MM.1S (cell line): ENCODE measurements around the gene TDRD3.

Experiments used
- DNase-seq: peaks from one replicate; pipeline ENCODE4 v3.0.0-alpha.2; 2015
- H2AFZ ChIP-seq: fragments of 300-600 bp; sonication (generic); 2 replicates; pipeline ENCODE4 v1.6.0; 2016; ENCODE audit warnings: antibody characterized with exemption, low read length
- H3F3A ChIP-seq: fragments of 300-600 bp; sonication (generic); 2 replicates; pipeline ENCODE4 v1.6.1; 2016; ENCODE audit warnings: mild to moderate bottlenecking, antibody characterized with exemption, low read length, moderate library complexity, mixed read lengths; ENCODE audit not compliant: insufficient read depth
- H3K27ac ChIP-seq: fragments of 300-600 bp; sonication (generic); 2 replicates; pipeline ENCODE4 v1.5.1; 2016; ENCODE audit warnings: mild to moderate bottlenecking, low read length
- H3K27me3 ChIP-seq: fragments of 300-600 bp; sonication (generic); replicated peaks from 2 replicates; pipeline ENCODE4 v1.6.0; 2016; ENCODE audit warnings: low read length; ENCODE audit not compliant: insufficient read depth
- H3K36me3 ChIP-seq: fragments of 300-600 bp; sonication (generic); replicated peaks from 2 replicates; pipeline ENCODE4 v1.6.1; 2016; ENCODE audit warnings: mild to moderate bottlenecking, low read length, mixed read lengths; ENCODE audit not compliant: insufficient read depth
- H3K4me1 ChIP-seq: fragments of 300-600 bp; sonication (generic); 2 replicates; pipeline ENCODE4 v1.6.1; 2016; ENCODE audit warnings: low read length, mixed read lengths
- H3K4me2 ChIP-seq: fragments of 300-600 bp; sonication (generic); 2 replicates; pipeline ENCODE4 v1.6.0; 2016; ENCODE audit warnings: low read depth, low read length
- H3K4me3 ChIP-seq: fragments of 300-600 bp; sonication (generic); 2 replicates; pipeline ENCODE4 v1.5.1; 2016; ENCODE audit warnings: low read length, mixed read lengths
- H3K79me2 ChIP-seq: fragments of 300-600 bp; sonication (generic); 2 replicates; pipeline ENCODE4 v1.6.1; 2016; ENCODE audit warnings: mixed run types, low read length, mixed read lengths
- H3K9ac ChIP-seq: fragments of 300-600 bp; sonication (generic); 2 replicates; pipeline ENCODE4 v1.6.1; 2016; ENCODE audit warnings: low read length, mixed read lengths
- H3K9me2 ChIP-seq: fragments of 300-600 bp; sonication (generic); replicated peaks from 2 replicates; pipeline ENCODE4 v1.6.1; 2016; ENCODE audit warnings: mild to moderate bottlenecking, low read length, mixed read lengths; ENCODE audit not compliant: insufficient read depth
- H3K9me3 ChIP-seq: fragments of 300-600 bp; sonication (generic); replicated peaks from 2 replicates; pipeline ENCODE4 v1.6.1; 2016; ENCODE audit warnings: mild to moderate bottlenecking, low read length, mixed read lengths; ENCODE audit not compliant: insufficient read depth
- H4K20me1 ChIP-seq: fragments of 300-600 bp; sonication (generic); 2 replicates; pipeline ENCODE4 v1.6.1; 2016; ENCODE audit warnings: mild to moderate bottlenecking, low read length, moderate library complexity, mixed read lengths; ENCODE audit not compliant: insufficient read depth
- EZH2 ChIP-seq: fragments of 300-600 bp; sonication (generic); optimal IDR thresholded peaks from 2 replicates; pipeline ENCODE3; 2017; ENCODE audit warnings: low read depth, mild to moderate bottlenecking, antibody characterized with exemption, low read length, mixed read lengths
- EZH2phosphoT487 ChIP-seq: fragments of 300-600 bp; sonication (generic); IDR thresholded peaks from 2 replicates; pipeline ENCODE4 v1.6.1; 2018; ENCODE audit warnings: antibody characterized with exemption, low read length
- TF ChIP-seq, protein P1 (sequence below): fragments of 300-600 bp; sonication (generic); IDR thresholded peaks from 2 replicates; pipeline ENCODE4 v1.5.1; 2016; ENCODE audit warnings: antibody characterized with exemption, low read length, mixed read lengths

Gene TDRD3

GRCh38 chr13:60467098-60467497, 70.1 kb downstream of the TDRD3 start:
- no peaks in the 10 kb centered on the region for H3K79me2 ChIP-seq
- no peak overlapping the region for H3K9ac ChIP-seq
- H3K4me1 ChIP-seq, result no peaks in the 10 kb centered on the region
- H3K9me3 ChIP-seq, result no peaks in the 10 kb centered on the region
- no peaks in the 10 kb centered on the region for H3F3A ChIP-seq
- no peaks in the 10 kb centered on the region for H3K27me3 ChIP-seq
- no peak overlapping the region for H2AFZ ChIP-seq
- no peak overlapping the region for H3K27ac ChIP-seq
- H3K4me2 ChIP-seq, result no peak overlapping the region
- no peaks in the 10 kb centered on the region for H4K20me1 ChIP-seq
- TF ChIP-seq EZH2 (no peak), EZH2phosphoT487 (no peak)
- TF ChIP-seq, protein P1, sequence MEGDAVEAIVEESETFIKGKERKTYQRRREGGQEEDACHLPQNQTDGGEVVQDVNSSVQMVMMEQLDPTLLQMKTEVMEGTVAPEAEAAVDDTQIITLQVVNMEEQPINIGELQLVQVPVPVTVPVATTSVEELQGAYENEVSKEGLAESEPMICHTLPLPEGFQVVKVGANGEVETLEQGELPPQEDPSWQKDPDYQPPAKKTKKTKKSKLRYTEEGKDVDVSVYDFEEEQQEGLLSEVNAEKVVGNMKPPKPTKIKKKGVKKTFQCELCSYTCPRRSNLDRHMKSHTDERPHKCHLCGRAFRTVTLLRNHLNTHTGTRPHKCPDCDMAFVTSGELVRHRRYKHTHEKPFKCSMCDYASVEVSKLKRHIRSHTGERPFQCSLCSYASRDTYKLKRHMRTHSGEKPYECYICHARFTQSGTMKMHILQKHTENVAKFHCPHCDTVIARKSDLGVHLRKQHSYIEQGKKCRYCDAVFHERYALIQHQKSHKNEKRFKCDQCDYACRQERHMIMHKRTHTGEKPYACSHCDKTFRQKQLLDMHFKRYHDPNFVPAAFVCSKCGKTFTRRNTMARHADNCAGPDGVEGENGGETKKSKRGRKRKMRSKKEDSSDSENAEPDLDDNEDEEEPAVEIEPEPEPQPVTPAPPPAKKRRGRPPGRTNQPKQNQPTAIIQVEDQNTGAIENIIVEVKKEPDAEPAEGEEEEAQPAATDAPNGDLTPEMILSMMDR, result no peak
- H3K4me3 ChIP-seq, result no peak overlapping the region
- H3K9me2 ChIP-seq, result no peaks in the 10 kb centered on the region
- no peak for DNase-seq
- H3K36me3 ChIP-seq, result no peaks in the 10 kb centered on the region

- Histone ChIP-seq H3K4me1 (no peaks in the 10 kb centered on the region), H3K4me3 (no peak overlapping the region), H3K4me2 (no peak overlapping the region), H3K9me3 (no peaks in the 10 kb centered on the region), H2AFZ (no peak overlapping the region), H3K9ac (no peak overlapping the region), H3K9me2 (no peaks in the 10 kb centered on the region), H3F3A (no peaks in the 10 kb centered on the region), H3K79me2 (no peaks in the 10 kb centered on the region), H3K36me3 (no peaks in the 10 kb centered on the region), H3K27me3 (no peaks in the 10 kb centered on the region), H4K20me1 (no peaks in the 10 kb centered on the region), H3K27ac (no peak overlapping the region)
- no peak for DNase-seq
- TF ChIP-seq EZH2 (no peak), EZH2phosphoT487 (no peak)
- TF ChIP-seq, protein P1, result no peak
Measured at GRCh38 chr13:60479273-60479672, 82.3 kb downstream of the TDRD3 start.

- Histone ChIP-seq H3K4me3 (no peak overlapping the region), H4K20me1 (no peaks in the 10 kb centered on the region), H3K9me3 (no peaks in the 10 kb centered on the region), H3K9ac (no peak overlapping the region), H3K4me2 (no peak overlapping the region), H3K36me3 (no peaks in the 10 kb centered on the region; the same call in 1 of the 2 replicates), H3K9me2 (no peaks in the 10 kb centered on the region), H3F3A (no peaks in the 10 kb centered on the region), H3K4me1 (no peaks in the 10 kb centered on the region), H2AFZ (no peak overlapping the region), H3K27me3 (no peaks in the 10 kb centered on the region), H3K79me2 (no peaks in the 10 kb centered on the region), H3K27ac (no peak overlapping the region)
- TF ChIP-seq EZH2phosphoT487 (no peak), EZH2 (no peak)
- TF ChIP-seq, protein P1, result no peak
- DNase-seq, result no peak
Measured at GRCh38 chr13:60482012-60482411, 85.0 kb downstream of the TDRD3 start.
